Lower leg skin (tissue), 4 donors: ENCODE results near the gene ZSWIM6. TPM values are rescaled to one million over a fixed set of nuclear protein-coding genes. Genes with fewer than 3 reads are reported as not detected.
"Not testable (repeated sequence)": the region's sequence is repeated elsewhere in the genome, so short reads cannot be mapped to it uniquely, and the experiment has no call there.

ENCODE experiments used
- DNase-seq, 2 donors: peaks; one replicate each; pipeline ENCODE4 v3.0.0-alpha.2; 2019; ENCODE audit warnings: low spot score in 2 of 2
- H3K4me3 ChIP-seq: fragments of 200-600 bp; sonication (generic); 2 replicates; pipeline ENCODE4 v1.5.1; 2017; ENCODE audit warnings: mild to moderate bottlenecking, low read depth; ENCODE audit not compliant: poor library complexity, severe bottlenecking
- CTCF ChIP-seq, 3 donors: fragments of 450-650 bp; IDR thresholded peaks; one replicate each; pipeline ENCODE4 v1.5.1; 2016; ENCODE audit warnings: antibody characterized with exemption in 3 of 3, mild to moderate bottlenecking in 3 of 3, moderate library complexity in 2 of 3
- POLR2A ChIP-seq, 2 donors: fragments of 450-650 bp; IDR thresholded peaks; one replicate each; pipeline ENCODE4 v1.6.1; 2016 to 2017; ENCODE audit warnings: antibody characterized with exemption in 2 of 2, mild to moderate bottlenecking in 1 of 2, moderate library complexity in 1 of 2
- WGBS, 2 donors: methylation state at CpG; one replicate each; pipeline ENCODE4 v1.1.5; 2018; 5-methylcytosine and 5-hydroxymethylcytosine counted together
- intact Hi-C: fragments of 100-400 bp; cut with DNase I; formaldehyde crosslinking; loops from one replicate; pipeline ENCODE4 v1.15.0; 2023; ENCODE audit warnings: low total_unique reads
- total RNA-seq, 4 donors: library from RNA; depleted of rRNA; stranded (reverse); fragments of >200 nt; gene quantifications; one replicate each; pipeline ENCODE4 v1.1.0, GENCODE V29; 2016

The ZSWIM6 gene
- total RNA-seq, 4 donors from 2014 or later, result 7.1 to 8.7 (median 8.1) TPM

- DNase-seq, result no peak
- no peak overlapping the region for H3K4me3 ChIP-seq
- WGBS, 2 donors, result 89% methylated on average over 1 of the region's 1 CpG
- intact Hi-C loops, result no loop called here
- no peak for TF ChIP-seq CTCF (IDR thresholded peaks at IDR 0.05)
- TF ChIP-seq POLR2A (IDR thresholded peaks at IDR 0.05), result no peak
Measured at GRCh38 chr5:61420016-61420415, 88.0 kb downstream of the ZSWIM6 start.

- H3K4me3 ChIP-seq, DNase-seq, intact Hi-C loops: not testable (repeated sequence)
Measured at GRCh38 chr5:61421262-61421661, 89.2 kb downstream of the ZSWIM6 start.

- 28 to 32% methylated on average over 3 of the region's 3 CpGs for WGBS, 2 donors
- TF ChIP-seq CTCF (IDR thresholded peaks at IDR 0.05), result no peak
- no peak for TF ChIP-seq POLR2A (IDR thresholded peaks at IDR 0.05)
- no peak overlapping the region for H3K4me3 ChIP-seq
- no peak for DNase-seq
- intact Hi-C loops, result no loop called here
Measured at GRCh38 chr5:61423487-61424145, 91.6 kb downstream of the ZSWIM6 start.

- DNase-seq, result no peak
- intact Hi-C loops, result no loop called here
- no peak overlapping the region for H3K4me3 ChIP-seq
- TF ChIP-seq POLR2A (IDR thresholded peaks at IDR 0.05), result no peak
- 100% methylated on average over 1 of the region's 1 CpG for WGBS, 2 donors
Measured at GRCh38 chr5:61425918-61426317, 93.9 kb downstream of the ZSWIM6 start.

- H3K4me3 ChIP-seq, result no peak overlapping the region
- WGBS, 2 donors, result 86 to 96% methylated on average over 1 of the region's 1 CpG
- no peak for TF ChIP-seq POLR2A (IDR thresholded peaks at IDR 0.05)
- no peak for TF ChIP-seq CTCF (IDR thresholded peaks at IDR 0.05)
- intact Hi-C loops, result no loop called here
- DNase-seq, result no peak
Measured at GRCh38 chr5:61429906-61430305, 97.8 kb downstream of the ZSWIM6 start.

GRCh38 chr5:61431923-61432620 lies 100.0 kb downstream of the ZSWIM6 start:
- H3K4me3 ChIP-seq, result no peak overlapping the region
- 64 to 68% methylated on average over 6 of the region's 6 CpGs for WGBS, 2 donors
- intact Hi-C loops, result no loop called here
- TF ChIP-seq CTCF (IDR thresholded peaks at IDR 0.05), result no peak
- TF ChIP-seq POLR2A (IDR thresholded peaks at IDR 0.05), result no peak
- no peak for DNase-seq

- H3K4me3 ChIP-seq, result no peak overlapping the region
- TF ChIP-seq POLR2A (IDR thresholded peaks at IDR 0.05) (no peak), CTCF (IDR thresholded peaks at IDR 0.05) (no peak)
- WGBS, 2 donors, result 71 to 83% methylated on average over 2 of the region's 2 CpGs
- DNase-seq, result no peak
- intact Hi-C loops, result no loop called here
Measured at GRCh38 chr5:61435368-61435767, 103.3 kb downstream of the ZSWIM6 start.
